GM12878 (cell line): ENCODE results near the gene RASSF4. TPM values are rescaled to one million over a fixed set of nuclear protein-coding genes. Genes with fewer than 3 reads are reported as not detected.

ENCODE experiments used
- ATAC-seq: fragments of 200-7000 bp; cut with Tn5 transposase; 3 replicates; pipeline ENCODE4 v1.9.1; 2020; ENCODE audit warnings: mild to moderate bottlenecking, moderate library complexity
- BruUV-seq: library from RNA; stranded (reverse); fragments of 400-500 nt; replicated peaks from 2 replicates; lab custom pipeline; 2021; lab: Mats Ljungman, UMichigan
- CTCF ChIA-PET: fragments of 300-600 bp; sonication (Branson Sonifier 250); formaldehyde crosslinking; extraction: SDS; loops from one replicate; lab custom pipeline; 2021; ENCODE audit warnings: inconsistent platforms; lab: Yijun Ruan, JAX
- POLR2A ChIA-PET: fragments of 350-600 bp; formaldehyde crosslinking; extraction: SDS; loops from one replicate; lab custom pipeline; 2021; ENCODE audit warnings: inconsistent platforms; lab: Charles Lee
- RAD21 ChIA-PET: fragments of 300-600 bp; sonication (Branson Sonifier 250); formaldehyde crosslinking; loops from one replicate; lab custom pipeline; 2023; ENCODE audit warnings: antibody characterized with exemption; ENCODE audit not compliant: unreplicated experiment; lab: Charles Lee
- SMC1A ChIA-PET: fragments of 300-600 bp; sonication (Branson Sonifier 250); formaldehyde crosslinking; loops from one replicate; lab custom pipeline; 2023; ENCODE audit not compliant: unreplicated experiment, uncharacterized antibody; lab: Charles Lee
- DNase-seq: peaks from one replicate; pipeline ENCODE4 v3.0.0-alpha.2; 2011; ENCODE audit warnings: low read depth, low spot score
- FAIRE-seq: peaks from 3 replicates; lab custom pipeline; 2011; peaks lifted over from hg19 to GRCh38; lab: Jason Lieb, UNC
- H2AFZ ChIP-seq: 2 replicates; pipeline ENCODE4 v1.6.0; 2011; ENCODE audit warnings: low read depth, low read length, control low read depth; ENCODE audit not compliant: control insufficient read depth
- H3K27ac ChIP-seq: 2 replicates; pipeline ENCODE4 v1.5.1; 2011; ENCODE audit warnings: control low read depth; ENCODE audit not compliant: control insufficient read depth, insufficient read depth
- H3K27me3 ChIP-seq, 2 experiments: replicated peaks in 1 of 2; 2 replicates each; pipeline versions ENCODE4 v1.6.0 to v1.6.1; 2011; ENCODE audit warnings: low read length in 1 of 2; ENCODE audit not compliant: control insufficient read depth in 2 of 2, insufficient read depth in 2 of 2
- H3K36me3 ChIP-seq, 2 experiments: 2 replicates each; pipeline ENCODE4 v1.5.1; 2011; ENCODE audit warnings: low read length in 1 of 2; ENCODE audit not compliant: control insufficient read depth in 2 of 2, insufficient read depth in 2 of 2
- H3K4me1 ChIP-seq: 2 replicates; pipeline ENCODE4 v1.6.1; 2011; ENCODE audit warnings: mild to moderate bottlenecking, low read length, moderate library complexity, mixed read lengths; ENCODE audit not compliant: control insufficient read depth, insufficient read depth
- H3K4me2 ChIP-seq: 2 replicates; pipeline ENCODE4 v1.6.0; 2011; ENCODE audit warnings: control low read depth; ENCODE audit not compliant: control insufficient read depth, insufficient read depth
- H3K4me3 ChIP-seq: fragments of 200-600 bp; sonication (generic); 2 replicates; pipeline ENCODE4 v1.5.1; 2016
- H3K79me2 ChIP-seq: 2 replicates; pipeline ENCODE4 v1.6.0; 2011; ENCODE audit warnings: low read length; ENCODE audit not compliant: control insufficient read depth, insufficient read depth
- H3K9ac ChIP-seq: 2 replicates; pipeline ENCODE4 v1.8.0; 2011; ENCODE audit warnings: low read length, control low read depth, mixed read lengths; ENCODE audit not compliant: control insufficient read depth, insufficient read depth
- H3K9me3 ChIP-seq: replicated peaks from 3 replicates; pipeline ENCODE4 v1.5.1; 2011; ENCODE audit warnings: mild to moderate bottlenecking, low read length; ENCODE audit not compliant: control insufficient read depth, insufficient read depth
- H4K20me1 ChIP-seq: 2 replicates; pipeline ENCODE4 v1.6.0; 2011; ENCODE audit not compliant: control insufficient read depth, insufficient read depth
- ATF3 ChIP-seq: IDR thresholded peaks from 2 replicates; pipeline ENCODE4 v1.6.1; 2011; ENCODE audit warnings: low read depth, mild to moderate bottlenecking, low read length, moderate library complexity, borderline replicate concordance; ENCODE audit errors: extremely low read depth
- CBFB ChIP-seq: IDR thresholded peaks from 2 replicates; pipeline ENCODE4 v1.6.1; 2016; ENCODE audit warnings: antibody characterized with exemption, low read depth
- CBX5 ChIP-seq: sonication (generic); IDR thresholded peaks from 2 replicates; pipeline ENCODE4 v1.6.1; 2016; ENCODE audit warnings: low read depth, moderate library complexity, mild to moderate bottlenecking, inconsistent platforms
- GABPA ChIP-seq: IDR thresholded peaks from 2 replicates; pipeline ENCODE4 v1.6.1; 2014; ENCODE audit warnings: antibody characterized with exemption, low read depth, mild to moderate bottlenecking, inconsistent platforms
- HDGF ChIP-seq: fragments of 450-650 bp; IDR thresholded peaks from 2 replicates; pipeline ENCODE4 v1.6.1; 2016; ENCODE audit warnings: antibody characterized with exemption
- IRF4 ChIP-seq: IDR thresholded peaks from 2 replicates; pipeline ENCODE4 v1.6.1; 2011; ENCODE audit warnings: low read depth, low read length
- RAD51 ChIP-seq: fragments of 450-650 bp; IDR thresholded peaks from 2 replicates; pipeline ENCODE4 v1.6.1; 2016; ENCODE audit warnings: moderate library complexity, mild to moderate bottlenecking, inconsistent platforms
- RCOR1 ChIP-seq: conservative IDR thresholded peaks from 2 replicates; pipeline ENCODE4 v1.6.1; 2012; ENCODE audit warnings: low read depth, low read length, improper control_type of control experiment
- WGBS: methylation state at CpG from one replicate; pipeline ENCODE4 v1.1.6; 2016; ENCODE audit warnings: low lambda C conversion rate; ENCODE audit not compliant: insufficient replicate concordance, insufficient coverage; ENCODE audit errors: missing lambda C conversion rate; 5-methylcytosine and 5-hydroxymethylcytosine counted together
- in situ Hi-C: fragments of 300-500 bp; cut with MboI; formaldehyde crosslinking; loops from 9 replicates; pipeline ENCODE4 v1.14.3; 2018; ENCODE audit warnings: mixed read lengths
- intact Hi-C: fragments of 100-400 bp; cut with micrococcal nuclease; formaldehyde crosslinking; loops from one replicate; pipeline ENCODE4 v1.14.2; 2022; ENCODE audit not compliant: unreplicated experiment
- polyA plus RNA-seq, 11 experiments: library from polyadenylated mRNA; depleted of rRNA in 4 of 11; unstranded in 6 of 11; stranded (reverse) in 5 of 11; fragments of >200 nt; fragmentation: Nextera tagmentation in 4 of 11; fragmentation: Illumina TruSeq in 1 of 11; extraction: Ambion mirVana in 4 of 11; extraction: Trizol in 1 of 11; gene quantifications; 1 replicate in 1 of 11; 2 replicates in 10 of 11; pipeline versions ENCODE4 v1.2.1 to v1.2.3, GENCODE V29; 2011 to 2016; ENCODE audit warnings: inconsistent platforms in 2 of 11, missing spikeins in 2 of 11, low read depth in 1 of 11
- total RNA-seq, 4 experiments: library from RNA; depleted of rRNA in 3 of 4; stranded (reverse); fragments of >200 nt in 3 of 4; fragmentation: Illumina TruSeq in 1 of 4; extraction: Trizol in 1 of 4; gene quantifications; 2 replicates each; pipeline versions ENCODE4 v1.2.1 to v1.2.3, GENCODE V29; 2013 to 2021

The RASSF4 gene
- total and polyA plus RNA-seq, 10 of the 15 experiments (the other 5 are each of a cell fraction or from before 2014, with no cell fraction given), result 3.7 to 71.1 (median 16.8) TPM

- TF ChIP-seq ATF3 (no peak), HDGF (0 out of 2 replicates have a peak, but pooled peaks have one; percentile 17), RCOR1 (no peak)
Observed at GRCh38 chr10:44925811-44926750, 33.5 kb upstream of the RASSF4 start (continued).

GRCh38 chr10:44926751-44927351 lies 32.8 kb upstream of the RASSF4 start:
- no peak for ATAC-seq
- ChIA-PET SMC1A (no interaction called here), POLR2A (no interaction called here), CTCF (no interaction called here), RAD21 (no interaction called here)
- no peaks in the 10 kb centered on the region; a peak in 1 of 4 replicates for H3K36me3 ChIP-seq
- BruUV-seq, result no TSS peak
- intact Hi-C loops, result no loop called here
- H3K4me3 ChIP-seq, result no peak overlapping the region
- no peak overlapping the region for H3K9ac ChIP-seq
- no peaks in the 10 kb centered on the region for H4K20me1 ChIP-seq
- H3K79me2 ChIP-seq, result no peaks in the 10 kb centered on the region
- FAIRE-seq, result no peak
- 13% methylated on average over 10 of the region's 10 CpGs for WGBS
- no peak for TF ChIP-seq RAD51
- no peak for TF ChIP-seq ATF3
- TF ChIP-seq IRF4, result no peak
- no peak for TF ChIP-seq GABPA
- no peak for TF ChIP-seq CBFB
- TF ChIP-seq CBX5, result no peak
- no peaks in the 10 kb centered on the region for H3K27me3 ChIP-seq
- H3K27ac ChIP-seq, result no peak overlapping the region
- H3K4me1 ChIP-seq, result no peaks in the 10 kb centered on the region
- H3K9me3 ChIP-seq, result no peaks in the 10 kb centered on the region
- H2AFZ ChIP-seq, result no peak overlapping the region
- no peak for DNase-seq
- in situ Hi-C loops, result no loop called here
- no peak overlapping the region for H3K4me2 ChIP-seq
